NK-92 treated with Interleukin-12 subunit alpha and Interleukin-12 subunit beta, amount 100 ng/mL, for 24 hours (cell line): ENCODE measurements around the gene TMED5.
"Not testable (repeated sequence)": the region's sequence is repeated elsewhere in the genome, so short reads cannot be mapped to it uniquely, and the experiment has no call there.

Source experiments
- DNase-seq: peaks from one replicate; lab custom pipeline; 2025; lab: John Stamatoyannopoulos, UW

TMED5 gene

GRCh38 chr1:93171549-93172034, 8.6 kb downstream of the TMED5 start:
- no peak for DNase-seq

GRCh38 chr1:93170141-93170678, 10.0 kb downstream of the TMED5 start:
- not testable (repeated sequence) for DNase-seq

GRCh38 chr1:93167006-93167405, 13.2 kb downstream of the TMED5 start:
- DNase-seq: no peak

- not testable (repeated sequence) for DNase-seq
These were observed 14.3 kb downstream of the TMED5 start for GRCh38 chr1:93165895-93166294.

GRCh38 chr1:93164816-93165215, 15.4 kb downstream of the TMED5 start:
- no peak for DNase-seq

DNA sequence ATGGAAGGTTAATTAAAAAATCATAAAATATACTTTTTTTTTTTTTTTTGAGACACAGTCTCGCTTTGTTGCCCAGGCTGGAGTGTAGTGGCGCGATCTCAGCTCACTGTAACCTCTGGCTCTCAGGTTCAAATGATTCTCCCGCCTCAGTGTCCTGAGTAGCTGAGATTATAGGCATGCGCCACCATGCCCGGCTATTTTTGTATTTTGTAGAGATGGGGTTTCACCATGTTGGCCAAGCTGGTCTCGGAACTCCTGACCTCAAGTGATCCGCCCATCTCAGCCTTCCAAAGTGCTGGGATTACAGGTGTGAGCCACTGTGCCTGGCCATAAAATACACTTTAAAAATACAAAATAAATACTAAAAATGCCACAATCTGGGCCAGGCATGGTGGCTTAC, 16.9 kb downstream of the TMED5 start:
- DNase-seq: not testable (repeated sequence)

DNA sequence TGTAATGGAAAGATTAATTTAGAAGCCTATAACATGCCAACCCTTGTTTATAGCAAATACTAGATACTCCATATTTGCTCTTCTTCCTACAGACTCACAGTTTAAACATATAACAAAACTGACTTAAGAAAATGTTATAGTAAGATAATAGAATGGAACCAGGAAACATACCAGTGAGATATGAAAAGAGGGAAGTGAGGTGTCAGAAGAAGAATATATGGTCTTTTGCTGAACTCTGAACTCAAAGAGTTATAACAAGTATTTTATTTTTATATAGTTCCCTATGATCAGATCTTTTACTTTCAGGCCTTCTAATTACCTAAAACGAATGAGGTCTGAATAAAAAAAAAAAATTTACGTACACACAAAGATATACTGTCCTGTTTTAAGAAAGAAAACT, 20.9 kb downstream of the TMED5 start:
- DNase-seq: no peak

GRCh38 chr1:93155335-93155734, 24.9 kb downstream of the TMED5 start:
- no peak for DNase-seq

- no peak for DNase-seq
These were observed 25.3 kb downstream of the TMED5 start for GRCh38 chr1:93154898-93155297.

DNA sequence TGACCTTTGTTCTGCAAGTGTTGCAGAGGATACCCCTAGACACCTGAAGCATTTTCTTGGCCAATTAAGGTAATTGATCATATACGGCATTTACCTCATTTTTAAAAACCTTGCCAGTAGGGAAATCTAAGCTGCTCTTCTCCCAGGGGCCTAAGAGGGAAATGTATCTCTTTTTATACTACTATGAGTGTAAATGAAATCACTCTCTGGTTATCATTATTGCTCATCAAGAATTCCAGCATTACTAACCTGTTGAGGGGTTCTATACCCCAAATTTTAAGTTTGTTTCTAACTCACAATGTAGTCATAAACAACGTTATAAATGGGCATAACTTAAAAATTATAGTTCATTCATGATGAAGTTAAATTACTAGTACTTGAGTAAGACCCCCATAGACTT, 27.4 kb downstream of the TMED5 start:
- DNase-seq: no peak

- DNase-seq: no peak
These were observed 28.7 kb downstream of the TMED5 start for GRCh38 chr1:93151474-93151873.

DNA sequence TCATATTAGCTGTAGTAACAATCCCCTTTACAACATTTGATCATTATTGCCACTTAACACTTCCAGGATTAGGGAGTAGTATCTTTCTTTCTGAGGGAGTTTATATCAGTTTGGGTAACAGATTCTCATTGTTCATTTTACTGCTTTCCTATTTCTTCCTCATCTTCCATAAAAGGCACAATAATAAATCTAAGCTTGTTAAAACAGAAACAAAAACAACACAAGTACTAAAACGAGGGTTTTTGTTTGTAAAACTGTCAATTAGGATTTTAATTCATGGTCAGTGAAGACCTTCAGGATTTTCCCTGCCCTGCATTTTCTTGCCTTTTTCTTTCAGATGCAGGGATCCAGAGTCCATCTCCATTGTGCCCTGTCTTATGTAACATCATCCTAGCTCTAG, 29.5 kb downstream of the TMED5 start:
- no peak for DNase-seq

GRCh38 chr1:93148001-93148400, 32.2 kb downstream of the TMED5 start:
- DNase-seq: no peak

GRCh38 chr1:93143769-93144168, 36.4 kb downstream of the TMED5 start:
- DNase-seq: no peak

GRCh38 chr1:93143136-93143535, 37.1 kb downstream of the TMED5 start:
- DNase-seq: no peak

- DNase-seq: no peak
These were observed 38.1 kb downstream of the TMED5 start for GRCh38 chr1:93142161-93142560.

DNA sequence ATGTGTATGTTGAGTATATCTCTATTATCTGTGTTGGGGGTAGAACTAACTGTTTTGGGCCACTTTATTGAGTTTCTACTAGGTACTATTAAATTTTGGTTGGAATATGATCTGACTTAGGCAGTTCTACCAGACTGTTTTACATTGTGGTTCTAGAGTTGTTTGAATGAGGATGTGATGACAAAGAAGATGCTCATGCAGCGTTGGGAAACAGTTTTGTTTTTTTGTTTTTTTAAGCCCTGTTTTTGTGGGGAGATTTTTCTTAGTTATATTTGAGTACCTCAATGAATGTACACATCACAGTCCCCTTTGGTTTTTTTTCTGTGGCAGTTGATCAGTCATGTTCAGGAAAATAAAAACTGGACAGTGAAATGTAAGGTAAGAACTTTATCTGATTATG, 40.1 kb downstream of the TMED5 start:
- DNase-seq: no peak

- DNase-seq: no peak
These were observed 42.5 kb downstream of the TMED5 start for GRCh38 chr1:93137604-93138292.

- DNase-seq: no peak
These were observed 43.8 kb downstream of the TMED5 start for GRCh38 chr1:93136445-93136844.

- DNase-seq: no peak
These were observed 47.6 kb downstream of the TMED5 start for GRCh38 chr1:93132638-93133037.

DNA sequence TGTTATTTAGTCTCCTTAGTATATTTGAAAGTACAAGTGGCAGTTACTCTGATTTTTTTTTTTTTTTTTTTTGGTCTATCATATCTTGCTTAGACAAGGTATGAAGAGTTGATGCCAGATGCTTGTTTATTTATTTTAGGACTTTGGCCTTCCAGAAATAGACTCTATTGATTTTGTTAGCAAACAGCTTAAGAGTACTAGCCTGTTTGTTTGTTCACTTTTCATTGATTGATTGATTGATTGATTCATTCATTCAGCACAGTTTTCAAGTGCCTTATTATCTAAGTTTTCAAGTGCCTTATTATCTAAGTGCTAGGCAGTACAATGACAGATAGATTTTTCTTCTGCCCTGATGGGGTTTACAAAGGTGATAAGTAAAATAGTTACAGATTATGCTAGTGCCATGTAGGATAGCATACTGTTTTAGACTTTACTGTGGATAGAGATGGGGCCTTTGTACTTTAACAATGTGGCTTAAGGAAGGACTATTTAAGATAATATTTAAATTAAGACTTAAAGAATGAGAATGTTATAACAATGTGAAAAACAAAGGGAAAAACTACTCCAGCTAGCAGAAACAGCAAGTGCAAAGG, 50.6 kb downstream of the TMED5 start:
- DNase-seq: no peak

- DNase-seq: no peak
These were observed 55.5 kb downstream of the TMED5 start for GRCh38 chr1:93124556-93125355.
